H1 (cell line): ENCODE measurements around the gene TSPAN16. TPM values are rescaled to one million over a fixed set of nuclear protein-coding genes. Genes with fewer than 3 reads are reported as not detected.
A peak's percentile ranks its signal among the peaks of the same experiment; 100 is the strongest.

ENCODE experiments used
- CEBPB ChIP-seq: IDR thresholded peaks from 2 replicates; pipeline ENCODE4 v1.6.1; 2012; ENCODE audit warnings: low read depth, low read length
- RXRA ChIP-seq: IDR thresholded peaks from 2 replicates; pipeline ENCODE4 v1.6.1; 2011; ENCODE audit warnings: low read depth, mild to moderate bottlenecking, low read length, moderate library complexity; ENCODE audit not compliant: insufficient read depth
- SIN3A ChIP-seq, 2 experiments: IDR thresholded peaks in 1 of 2; conservative IDR thresholded peaks in 1 of 2; 2 replicates each; pipeline ENCODE4 v1.6.1; 2011 to 2012; ENCODE audit warnings: low read length in 2 of 2, improper control_type of control experiment in 1 of 2, low read depth in 1 of 2, mild to moderate bottlenecking in 1 of 2
- polyA plus RNA-seq, 7 experiments: library from polyadenylated mRNA; depleted of rRNA in 3 of 7; stranded (reverse) in 5 of 7; unstranded in 2 of 7; fragments of >200 nt in 5 of 7; fragments of 200-250 nt in 2 of 7; gene quantifications; 1 replicate in 5 of 7; 2 replicates in 1 of 7; 4 replicates in 1 of 7; pipeline versions ENCODE4 v1.2.1 to v1.2.3, GENCODE V29; 2011 to 2013; ENCODE audit warnings: missing spikeins in 2 of 7, mixed read lengths in 2 of 7
- total RNA-seq: library from RNA; stranded (reverse); fragmentation: NEBNext Ultra II Directional; extraction: Animal tissue kit (Norgen Biotek cat#: 25700); gene quantifications from 2 replicates; pipeline ENCODE4 v1.2.1, GENCODE V29; 2021

Gene TSPAN16
- total and polyA plus RNA-seq, 2 of the 8 experiments (the other 6 are each of a cell fraction or from before 2014, with no cell fraction given): not detected

GRCh38 chr19:11293433-11294389 is 2.2 kb upstream of the TSPAN16 start (continued):
- peak in 1 of 2 experiments; percentile 70; a peak in 2 of 4 replicates for TF ChIP-seq SIN3A (conservative IDR thresholded peaks at IDR 0.05 in 1 of 2, IDR thresholded peaks at IDR 0.05 in 1 of 2; ENCODE audit: low read depth in 1 of 2, low read length in 2 of 2)
- TF ChIP-seq CEBPB: peak; percentile 65
- TF ChIP-seq RXRA: 0 out of 2 replicates have a peak, but pooled peaks have one; percentile 44
